ENCODE data around the gene SOX18.

SOX18 gene

GRCh38 chr20:64080013-64080812 lies 30.8 kb upstream of the SOX18 start, which contains the start of gene OPRL1:
Gene OPRL1, plus strand, starts transcription at chr20:64080082. Its CDS starts 12,639 bp downstream, at chr20:64092721.
- no peak for DNase-seq

GRCh38 chr20:64079273-64080012 lies 30.0 kb upstream of the SOX18 start, which contains the start of gene RGS19:
Gene RGS19, minus strand, starts transcription at chr20:64079518. Its CDS starts 2,632 bp downstream, at chr20:64076886.
- DNase-seq: peak; percentile 60

GRCh38 chr20:64078934-64079272 lies 29.5 kb upstream of the SOX18 start:
- DNase-seq: no peak

GRCh38 chr20:64077876-64078551 lies 28.6 kb upstream of the SOX18 start:
- DNase-seq: no peak

- no peak for DNase-seq
These were observed 28.1 kb upstream of the SOX18 start for GRCh38 chr20:64077541-64077875.

GRCh38 chr20:64077094-64077493 lies 27.7 kb upstream of the SOX18 start:
- no peak for DNase-seq

GRCh38 chr20:64076061-64076997 lies 26.9 kb upstream of the SOX18 start:
- DNase-seq: no peak

GRCh38 chr20:64075556-64075955 lies 26.1 kb upstream of the SOX18 start:
- no peak for DNase-seq

GRCh38 chr20:64074963-64075362 lies 25.5 kb upstream of the SOX18 start:
- no peak for DNase-seq

- DNase-seq: no peak
These were observed 24.8 kb upstream of the SOX18 start for GRCh38 chr20:64074184-64074789.

- DNase-seq: no peak
These were observed 24.2 kb upstream of the SOX18 start for GRCh38 chr20:64073476-64074183.

GRCh38 chr20:64072498-64073063 lies 23.1 kb upstream of the SOX18 start:
- no peak for DNase-seq

- no peak for DNase-seq
These were observed 22.2 kb upstream of the SOX18 start for GRCh38 chr20:64071341-64072332.

GRCh38 chr20:64070244-64070993 lies 21.0 kb upstream of the SOX18 start:
- no peak for DNase-seq

GRCh38 chr20:64069614-64070243 lies 20.3 kb upstream of the SOX18 start:
- DNase-seq: no peak

- no peak for DNase-seq
These were observed 19.8 kb upstream of the SOX18 start for GRCh38 chr20:64069209-64069613.

- no peak for DNase-seq
These were observed 19.2 kb upstream of the SOX18 start for GRCh38 chr20:64068386-64069208.
